GM19239 (cell line): ENCODE results near the gene PPOX.

ENCODE experiments used
- DNase-seq: peaks from one replicate; pipeline ENCODE4 v3.0.0; 2011; ENCODE audit warnings: low spot score; ENCODE audit not compliant: insufficient read length
- FAIRE-seq: peaks from 2 replicates; lab custom pipeline; 2011; peaks lifted over from hg19 to GRCh38; lab: Jason Lieb, UNC

Gene PPOX

DNA sequence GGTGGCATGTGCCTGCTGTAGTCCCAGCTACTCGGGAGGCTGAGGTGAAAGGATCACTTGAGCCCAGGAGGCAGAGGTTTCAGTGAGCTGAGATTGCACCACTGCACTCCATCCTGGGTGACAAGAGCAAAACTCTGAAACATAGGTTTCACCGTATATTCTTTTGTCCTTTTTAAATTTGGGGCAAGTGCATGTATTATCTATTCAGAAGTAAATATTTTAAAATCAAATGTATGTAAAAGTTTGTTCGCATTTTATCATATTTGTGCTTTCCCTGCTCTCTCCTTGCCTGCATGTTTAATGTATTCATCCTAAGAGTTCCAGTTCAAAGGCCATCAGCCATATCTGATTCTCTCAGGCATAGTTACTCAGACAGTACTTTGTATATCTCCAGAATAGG is 20.4 kb upstream of the PPOX start:
- FAIRE-seq (no peak), DNase-seq (no peak)

DNA sequence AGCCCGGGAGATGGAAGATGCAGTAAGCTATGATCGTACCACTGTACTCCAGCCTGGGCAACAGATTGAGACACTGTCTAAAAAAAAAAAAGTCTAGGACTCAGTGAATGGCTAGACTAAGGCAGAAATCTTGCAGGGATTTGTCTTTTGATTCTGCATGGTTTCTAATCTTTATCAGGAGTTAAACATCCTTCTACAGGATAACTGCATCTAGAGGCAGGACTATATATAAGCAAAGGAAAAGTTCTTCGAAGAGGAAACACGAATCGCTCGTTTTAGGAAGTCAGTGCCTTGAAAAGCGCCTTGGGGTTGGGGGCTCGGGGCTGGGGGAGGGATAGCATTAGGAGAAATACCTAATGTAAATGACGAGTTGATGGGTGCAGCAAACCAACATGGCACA is 13.1 kb upstream of the PPOX start:
- DNase-seq (no peak), FAIRE-seq (no peak)

DNA sequence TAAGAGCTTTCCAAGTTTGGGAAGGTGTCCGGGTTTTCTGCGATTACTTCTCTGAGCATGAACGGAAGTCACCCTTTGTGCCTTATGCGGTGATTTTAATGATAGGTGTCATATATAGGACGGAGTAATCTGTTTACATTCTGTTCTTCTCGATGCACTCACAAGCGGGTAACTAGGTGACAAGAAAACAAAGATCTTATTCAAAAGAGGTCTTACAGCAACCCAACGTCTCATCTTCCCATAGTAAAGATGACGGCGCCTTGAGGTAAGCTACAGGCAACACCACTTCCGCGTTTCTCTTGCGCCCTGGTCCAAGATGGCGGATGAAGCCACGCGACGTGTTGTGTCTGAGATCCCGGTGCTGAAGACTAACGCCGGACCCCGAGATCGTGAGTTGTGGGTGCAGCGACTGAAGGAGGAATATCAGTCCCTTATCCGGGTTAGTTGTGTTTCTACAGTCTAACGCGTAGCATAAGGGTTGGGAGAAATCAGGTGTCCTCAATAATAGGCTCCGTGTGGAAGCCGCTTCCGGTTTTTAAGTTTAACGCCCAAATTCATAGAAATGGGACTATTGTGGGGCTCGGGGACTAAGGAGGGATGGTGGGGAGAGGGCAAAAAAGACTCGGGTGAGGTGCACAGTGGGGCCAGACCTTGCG is 12.4 kb upstream of the PPOX start, which contains the start of gene UFC1:
Gene UFC1, plus strand, starts transcription at position 297 of the 656 bp plus-strand sequence. Its CDS starts 20 bp downstream, at position 317.
- FAIRE-seq, result peak; percentile 93
- peak; percentile 78 for DNase-seq

DNA sequence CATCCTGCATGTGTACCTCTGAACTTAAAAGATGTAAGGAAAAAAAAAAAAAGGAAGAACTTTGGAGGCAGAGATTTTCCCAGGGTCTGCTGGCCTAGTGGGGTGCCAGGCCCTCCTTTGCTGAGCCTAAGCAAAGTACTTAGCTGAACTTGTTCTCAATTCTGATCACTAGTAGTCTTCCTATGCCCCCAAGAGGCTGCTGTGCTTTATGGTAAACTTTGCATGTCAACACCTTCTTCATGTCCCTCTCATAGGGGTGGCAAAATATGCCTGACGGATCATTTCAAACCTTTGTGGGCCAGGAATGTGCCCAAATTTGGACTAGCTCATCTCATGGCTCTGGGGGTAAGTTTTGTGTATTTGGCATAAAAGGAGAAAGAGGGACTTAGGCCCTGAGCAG is 8.4 kb upstream of the PPOX start:
- FAIRE-seq, result no peak
- no peak for DNase-seq

DNA sequence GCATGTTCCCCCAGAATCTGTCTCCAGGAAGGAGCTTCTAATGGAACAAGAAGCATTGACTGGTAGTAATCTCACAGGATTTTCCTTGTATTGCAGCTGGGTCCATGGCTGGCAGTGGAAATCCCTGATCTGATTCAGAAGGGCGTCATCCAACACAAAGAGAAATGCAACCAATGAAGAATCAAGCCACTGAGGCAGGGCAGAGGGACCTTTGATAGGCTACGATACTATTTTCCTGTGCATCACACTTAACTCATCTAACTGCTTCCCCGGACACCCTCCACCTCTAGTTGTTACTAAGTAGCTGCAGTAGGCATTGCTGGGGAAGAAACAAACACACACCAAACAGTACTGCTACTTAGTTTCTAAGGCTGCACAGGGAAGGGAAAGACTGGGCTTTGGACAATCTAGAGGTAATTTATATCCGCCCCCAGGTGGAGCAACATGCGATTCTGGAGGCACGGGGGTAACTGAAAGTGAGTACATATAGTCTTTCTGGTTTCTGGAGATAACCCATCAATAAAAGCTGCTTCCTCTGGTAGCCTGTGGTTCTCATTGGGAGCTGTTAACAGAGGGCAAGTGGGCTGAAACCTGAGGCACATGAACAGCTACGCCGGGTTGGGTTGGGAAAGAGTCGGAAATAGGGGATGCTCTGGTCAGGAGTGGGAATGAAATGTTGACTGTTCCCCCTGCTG is 7.8 kb upstream of the PPOX start:
- FAIRE-seq (no peak), DNase-seq (no peak)

DNA sequence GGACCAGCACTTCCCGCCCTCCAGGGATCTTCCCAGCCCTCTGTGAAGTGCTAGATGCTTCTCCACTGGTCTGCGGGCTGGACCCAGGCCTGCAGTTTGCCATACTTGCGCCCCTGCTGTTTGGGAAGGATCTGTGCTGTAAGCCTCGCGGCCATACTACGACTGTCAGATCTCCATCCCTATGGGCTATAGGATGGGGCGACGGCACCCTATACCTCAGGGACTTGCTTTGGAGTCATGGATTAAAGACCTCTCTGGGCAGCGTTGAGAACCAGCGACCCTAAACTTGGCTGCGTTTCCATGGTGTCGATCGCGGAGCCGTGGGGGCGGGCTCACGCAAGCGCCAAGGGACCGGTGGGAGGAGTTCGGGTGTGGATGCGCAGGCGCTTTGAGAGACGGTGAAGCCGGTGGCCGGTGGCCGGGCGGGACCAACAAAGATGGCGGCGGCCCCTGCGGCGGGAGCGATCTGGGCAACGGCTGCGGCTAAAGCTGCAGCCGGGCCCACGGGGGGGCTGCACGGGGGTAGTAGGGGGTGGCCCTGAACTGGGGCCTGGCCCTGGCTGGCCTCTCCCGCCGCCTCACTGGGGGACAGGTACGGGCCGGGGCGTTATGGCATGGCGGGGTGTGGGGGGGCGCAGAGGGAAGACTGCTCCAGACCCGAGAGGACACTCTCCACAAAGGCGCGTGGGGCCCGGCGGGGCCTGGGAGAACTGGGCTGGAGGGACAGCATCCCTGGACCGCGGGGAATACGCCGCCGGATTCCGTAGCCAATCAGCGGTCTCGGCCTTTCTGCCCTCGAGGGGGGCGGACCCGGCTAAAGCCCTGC is 6.9 kb upstream of the PPOX start, which contains the start of gene USP21:
Gene USP21, plus strand, starts transcription at position 414 of the 826 bp plus-strand sequence. CDS start 1,141 bp downstream, outside the sequence.
- FAIRE-seq (peak; percentile 80), DNase-seq (peak; percentile 90)

DNA sequence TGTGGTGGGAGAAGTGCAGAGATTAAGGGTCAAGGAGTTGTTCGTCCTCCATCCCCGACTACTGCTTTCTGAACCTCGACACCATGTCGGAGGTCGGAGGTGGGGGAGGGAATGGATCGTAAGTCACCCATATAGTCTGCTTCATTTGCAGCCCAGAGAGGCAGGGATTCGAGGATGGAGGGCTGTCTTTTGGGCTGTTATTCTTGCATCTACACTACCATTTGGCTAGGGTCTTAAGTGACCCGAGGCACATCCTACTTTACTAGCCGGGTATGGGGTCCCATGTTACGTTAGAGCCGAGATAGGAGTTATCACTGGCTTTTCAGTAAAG is 6.3 kb upstream of the PPOX start:
- FAIRE-seq (no peak), DNase-seq (no peak)

DNA sequence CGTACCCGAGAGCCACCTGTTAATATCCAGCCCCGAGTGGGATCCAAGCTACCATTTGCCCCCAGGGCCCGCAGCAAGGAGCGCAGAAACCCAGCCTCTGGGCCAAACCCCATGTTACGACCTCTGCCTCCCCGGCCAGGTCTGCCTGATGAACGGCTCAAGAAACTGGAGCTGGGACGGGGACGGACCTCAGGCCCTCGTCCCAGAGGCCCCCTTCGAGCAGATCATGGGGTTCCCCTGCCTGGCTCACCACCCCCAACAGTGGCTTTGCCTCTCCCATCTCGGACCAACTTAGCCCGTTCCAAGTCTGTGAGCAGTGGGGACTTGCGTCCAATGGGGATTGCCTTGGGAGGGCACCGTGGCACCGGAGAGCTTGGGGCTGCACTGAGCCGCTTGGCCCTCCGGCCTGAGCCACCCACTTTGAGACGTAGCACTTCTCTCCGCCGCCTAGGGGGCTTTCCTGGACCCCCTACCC is 5.5 kb upstream of the PPOX start:
- no peak for DNase-seq
- FAIRE-seq, result no peak

DNA sequence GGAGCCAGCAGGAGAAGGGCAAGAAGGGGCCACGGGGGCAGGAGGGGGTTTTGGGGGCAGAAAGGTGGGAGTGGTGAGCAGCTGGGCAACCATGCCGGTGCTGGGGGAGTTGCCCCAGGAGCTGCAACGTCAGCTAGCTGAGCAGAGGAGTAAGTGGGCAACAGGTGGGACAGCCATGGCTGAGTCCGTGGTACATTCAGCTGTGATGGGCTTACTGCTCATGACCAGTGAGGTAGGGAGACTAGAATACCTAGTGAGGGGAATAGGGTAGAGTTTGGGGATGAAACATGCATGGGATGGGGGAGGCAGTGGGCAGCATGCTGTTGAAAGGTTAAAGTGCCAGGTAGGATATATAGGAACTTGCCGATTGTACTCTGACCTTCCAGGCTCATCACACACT is 4.6 kb upstream of the PPOX start:
- FAIRE-seq, result no peak

DNA sequence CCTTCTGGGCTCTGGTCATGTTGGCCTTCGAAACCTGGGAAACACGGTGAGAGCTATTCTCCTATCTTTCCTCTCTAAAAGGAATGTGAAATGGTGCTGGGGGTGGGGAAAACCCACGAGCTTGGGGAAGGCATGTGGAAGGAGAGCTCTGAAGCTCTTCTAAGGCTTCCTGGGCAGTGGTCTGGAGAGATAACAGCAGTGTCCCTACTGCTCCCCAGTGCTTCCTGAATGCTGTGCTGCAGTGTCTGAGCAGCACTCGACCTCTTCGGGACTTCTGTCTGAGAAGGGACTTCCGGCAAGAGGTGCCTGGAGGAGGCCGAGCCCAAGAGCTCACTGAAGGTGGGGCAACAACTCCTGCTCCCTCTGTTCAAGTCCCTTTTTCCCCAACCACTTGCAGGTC is 4.2 kb upstream of the PPOX start:
- FAIRE-seq (no peak), DNase-seq (no peak)

More for the DNA sequence above, 4.6 kb upstream of the PPOX start:
- no peak for DNase-seq

DNA sequence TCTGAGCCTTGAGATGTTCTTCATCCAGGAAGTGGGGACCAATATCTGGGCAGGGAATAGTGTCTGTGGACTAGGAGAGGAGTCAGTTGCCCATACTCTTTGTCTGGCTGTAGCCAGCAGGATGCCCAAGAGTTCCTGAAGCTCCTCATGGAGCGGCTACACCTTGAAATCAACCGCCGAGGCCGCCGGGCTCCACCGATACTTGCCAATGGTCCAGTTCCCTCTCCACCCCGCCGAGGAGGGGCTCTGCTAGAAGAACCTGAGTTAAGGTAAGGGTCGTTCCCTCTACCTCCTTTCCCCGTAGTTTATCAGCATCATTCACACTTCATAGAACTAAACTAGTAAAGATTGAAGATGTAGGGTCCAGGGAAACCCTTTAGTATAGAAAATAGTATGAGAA is 3.4 kb upstream of the PPOX start:
- DNase-seq, result no peak
- no peak for FAIRE-seq

DNA sequence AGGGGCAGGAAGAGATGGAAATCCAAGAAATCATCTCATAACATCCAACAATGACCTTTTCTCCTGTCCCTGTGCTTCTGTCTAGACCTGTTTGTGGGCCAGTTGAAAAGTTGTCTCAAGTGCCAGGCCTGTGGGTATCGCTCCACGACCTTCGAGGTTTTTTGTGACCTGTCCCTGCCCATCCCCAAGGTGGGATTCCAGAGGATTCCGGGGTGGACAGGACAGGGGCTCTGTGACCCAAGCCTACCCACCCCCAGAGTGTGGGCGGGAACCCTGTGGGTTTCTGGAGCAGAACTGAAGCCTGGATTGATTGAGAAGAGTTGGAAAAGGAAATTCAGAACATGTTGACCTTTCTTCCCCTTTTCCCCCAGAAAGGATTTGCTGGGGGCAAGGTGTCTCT is 2.4 kb upstream of the PPOX start:
- DNase-seq (no peak), FAIRE-seq (no peak)

DNA sequence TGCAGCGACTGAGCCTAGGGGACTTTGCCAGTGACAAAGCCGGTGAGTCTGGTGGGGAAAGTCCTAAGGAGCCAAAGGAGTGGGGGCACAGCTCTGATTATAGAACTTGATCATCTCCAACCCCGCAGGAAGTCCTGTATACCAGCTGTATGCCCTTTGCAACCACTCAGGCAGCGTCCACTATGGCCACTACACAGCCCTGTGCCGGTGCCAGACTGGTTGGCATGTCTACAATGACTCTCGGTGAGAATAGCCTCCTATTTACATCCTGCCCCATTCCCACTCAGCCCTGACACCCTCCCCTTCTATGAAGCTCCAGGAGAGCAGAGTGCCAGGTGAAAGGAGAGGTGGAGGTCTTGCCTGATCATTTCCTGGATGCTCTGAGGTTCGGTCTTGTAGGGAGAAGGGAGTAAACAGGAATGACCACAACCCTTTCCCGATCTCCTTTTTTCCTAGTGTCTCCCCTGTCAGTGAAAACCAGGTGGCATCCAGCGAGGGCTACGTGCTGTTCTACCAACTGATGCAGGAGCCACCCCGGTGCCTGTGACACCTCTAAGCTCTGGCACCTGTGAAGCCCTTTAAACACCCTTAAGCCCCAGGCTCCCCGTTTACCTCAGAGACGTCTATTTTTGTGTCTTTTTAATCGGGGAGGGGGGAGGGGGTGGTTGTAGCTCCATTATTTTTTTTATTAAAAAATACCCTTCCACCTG is 1.2 kb upstream of the PPOX start:
- FAIRE-seq, result no peak
- no peak for DNase-seq

DNA sequence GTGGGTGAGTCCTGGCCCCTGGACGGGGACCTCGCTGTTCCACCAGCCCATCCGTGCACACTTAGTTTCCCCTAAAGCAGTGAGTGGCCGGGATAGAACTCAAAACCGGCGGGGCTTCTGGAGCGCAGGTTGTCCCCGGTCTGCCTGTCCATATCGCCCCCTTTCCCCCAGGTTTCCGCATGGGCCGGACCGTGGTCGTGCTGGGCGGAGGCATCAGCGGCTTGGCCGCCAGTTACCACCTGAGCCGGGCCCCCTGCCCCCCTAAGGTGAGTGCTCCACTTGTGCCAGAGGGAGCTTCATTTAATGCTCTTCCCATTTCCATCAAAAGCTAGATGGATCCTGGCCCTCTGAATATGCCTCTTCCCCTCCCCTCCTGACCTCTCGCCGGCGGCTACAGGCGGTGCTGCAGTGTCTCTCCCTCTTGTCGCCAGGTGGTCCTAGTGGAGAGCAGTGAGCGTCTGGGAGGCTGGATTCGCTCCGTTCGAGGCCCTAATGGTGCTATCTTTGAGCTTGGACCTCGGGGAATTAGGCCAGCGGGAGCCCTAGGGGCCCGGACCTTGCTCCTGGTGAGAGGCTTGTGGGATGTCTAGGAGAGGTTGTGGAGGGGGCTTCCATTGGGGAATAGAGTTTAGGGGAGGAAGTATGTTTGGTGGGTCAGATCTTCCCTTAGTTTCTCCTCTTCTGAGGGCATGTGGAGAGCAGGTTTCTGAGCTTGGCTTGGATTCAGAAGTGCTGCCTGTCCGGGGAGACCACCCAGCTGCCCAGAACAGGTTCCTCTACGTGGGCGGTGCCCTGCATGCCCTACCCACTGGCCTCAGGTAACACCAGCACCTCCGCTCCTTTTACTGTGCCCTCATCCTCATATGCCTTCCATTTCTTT is 683 bp downstream of the PPOX start:
- DNase-seq (no peak), FAIRE-seq (peak; percentile 44)

DNA sequence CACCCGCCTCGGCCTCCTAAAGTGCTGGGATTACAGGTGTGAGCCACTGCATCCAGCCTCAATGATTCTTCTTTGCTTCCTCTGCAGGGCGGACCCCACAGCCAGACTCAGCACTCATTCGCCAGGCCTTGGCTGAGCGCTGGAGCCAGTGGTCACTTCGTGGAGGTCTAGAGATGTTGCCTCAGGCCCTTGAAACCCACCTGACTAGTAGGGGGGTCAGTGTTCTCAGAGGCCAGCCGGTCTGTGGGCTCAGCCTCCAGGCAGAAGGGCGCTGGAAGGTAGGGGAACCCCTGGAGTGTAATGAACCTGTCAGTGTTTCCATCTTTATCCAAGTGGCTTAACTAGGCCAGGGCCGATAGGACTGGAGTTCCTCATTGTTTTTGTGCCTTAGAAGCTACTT is 2.7 kb downstream of the PPOX start:
- FAIRE-seq, result no peak
- DNase-seq, result no peak

DNA sequence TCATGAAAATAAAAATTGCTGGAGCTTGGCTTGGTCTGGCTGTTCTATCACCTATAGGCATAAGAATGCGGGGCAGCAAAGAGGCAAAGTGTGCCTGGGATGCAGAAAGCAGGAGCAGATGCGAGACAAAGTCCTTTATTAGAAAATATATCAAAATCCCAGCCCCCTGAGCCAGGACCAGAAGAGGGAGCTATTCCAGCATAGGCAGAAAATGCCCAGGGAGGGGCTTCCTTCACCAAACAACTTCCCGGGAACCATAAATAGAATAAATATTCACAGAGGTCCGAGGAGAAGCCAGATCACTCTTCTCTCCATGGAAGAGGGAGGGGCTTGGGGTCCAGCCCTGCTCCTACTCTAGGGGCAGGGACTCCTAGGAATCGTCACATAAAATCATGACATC is 5.0 kb downstream of the PPOX start:
- DNase-seq (no peak), FAIRE-seq (no peak)

DNA sequence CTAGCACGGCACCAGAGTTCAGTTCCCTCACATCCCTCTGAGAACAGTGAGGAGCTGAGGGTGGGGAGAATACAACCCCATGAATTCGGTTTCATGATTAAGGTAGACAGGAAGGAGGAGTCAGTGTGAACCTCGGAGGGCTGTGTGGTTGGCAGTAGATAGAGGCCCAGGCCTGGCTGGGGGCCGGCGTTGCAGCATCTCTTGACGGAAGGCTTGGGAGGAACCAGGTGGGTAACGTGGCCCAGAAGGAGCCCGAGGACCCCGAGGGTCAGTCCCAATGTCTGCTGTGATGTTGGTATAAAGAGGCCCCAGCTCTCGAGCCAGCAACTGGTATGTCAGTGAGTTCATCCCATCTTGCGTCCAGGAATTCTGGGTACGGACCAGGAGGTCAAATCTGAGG is 5.5 kb downstream of the PPOX start:
- FAIRE-seq, result no peak
- no peak for DNase-seq

DNA sequence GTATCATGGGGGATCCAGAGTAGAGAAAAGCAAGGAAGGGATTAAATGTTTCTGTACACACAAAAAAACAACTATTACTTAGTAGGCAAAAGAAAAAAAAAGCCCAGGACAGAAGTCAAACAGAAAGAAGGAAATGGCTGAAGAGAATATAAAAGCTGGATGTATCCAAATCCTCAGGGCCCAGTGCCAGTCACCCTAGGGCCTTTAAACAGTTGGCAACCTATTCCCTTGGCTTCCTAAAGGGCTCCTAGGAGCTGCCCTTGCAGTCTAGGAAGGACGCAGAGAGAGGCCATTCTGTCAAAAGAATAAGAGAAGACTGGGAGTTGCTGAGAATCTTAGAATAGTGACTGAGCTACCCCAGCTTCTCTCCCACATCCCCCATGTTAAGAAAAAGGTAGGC is 6.1 kb downstream of the PPOX start:
- no peak for FAIRE-seq
- no peak for DNase-seq

DNA sequence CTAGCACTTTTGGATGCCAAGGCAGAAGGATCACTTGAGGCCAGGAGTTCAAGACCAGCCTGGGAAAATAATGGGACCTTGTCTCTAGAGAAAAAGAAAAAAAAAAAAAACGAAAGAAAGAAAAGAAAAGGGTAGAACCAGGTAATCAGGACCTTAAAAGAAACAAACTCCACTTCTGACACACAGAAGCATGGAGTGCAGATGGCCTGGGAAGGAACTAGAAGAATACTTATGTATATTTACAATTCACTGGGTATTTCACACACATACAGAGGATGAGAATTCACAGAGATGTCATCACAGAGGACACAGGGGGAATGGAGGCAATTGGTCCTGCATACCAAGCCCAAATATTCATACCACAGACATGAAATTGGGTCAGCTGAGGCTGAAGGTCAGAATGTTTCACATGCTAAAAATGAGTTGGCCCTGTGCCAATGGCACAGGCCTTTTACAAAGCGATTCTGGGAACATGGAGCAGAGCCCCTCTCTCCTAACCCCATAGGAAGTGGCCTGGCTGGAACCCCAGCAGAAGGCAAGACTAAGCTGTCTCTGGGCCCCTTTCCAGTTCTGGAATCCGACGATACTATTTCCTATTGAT is 6.7 kb downstream of the PPOX start:
- FAIRE-seq, result no peak
- DNase-seq, result no peak
